Testis (tissue), 3 donors: Measurements from ENCODE around the gene FBXO40. TPM values are rescaled to one million over a fixed set of nuclear protein-coding genes. Genes with fewer than 3 reads are reported as not detected.

Experiments
- polyA plus RNA-seq: library from polyadenylated mRNA; stranded (reverse); fragments of 350-450 nt; fragmentation: Illumina TruSeq; extraction: RNeasy Lipid Tissue Mini Kit (QIAGEN cat#74804); gene quantifications from one replicate; pipeline ENCODE4 v1.2.3, GENCODE V29; 2014; ENCODE audit warnings: low read depth, low replicate concordance; ENCODE audit not compliant: insufficient read depth
- small RNA-seq, 2 donors: library from RNA; depleted of rRNA; stranded (forward); fragments of <200 nt; gene quantifications; one replicate each; pipeline ENCODE3, GENCODE V24; 2016
- total RNA-seq, 2 donors: library from RNA; depleted of rRNA; stranded (reverse); fragments of >200 nt; gene quantifications; one replicate each; pipeline ENCODE4 v1.2.3, GENCODE V29; 2016

Gene FBXO40
- total and polyA plus RNA-seq, 3 donors from 2014 or later = 0.31 to 0.68 (median 0.61) TPM

Small RNAs within 50 kb of the gene (small RNA-seq; reads per million reads assigned to genes)
- gene RNU4-62P = 0 reads per million in 2 donors

Other genes starting within 250 kb of the FBXO40 start
- gene POLQ, start 47.4 kb upstream of the FBXO40 start, total RNA-seq = 10 to 100 TPM in 1 of 2 donors, 1 to 10 TPM in 1; 7.7 to 12.0 TPM
- 3.7 TPM for gene POLQ, start 47.4 kb upstream of the FBXO40 start, polyA plus RNA-seq
- under 1 TPM; 0.31 to 0.55 TPM for gene ARGFX, start 25.4 kb upstream of the FBXO40 start, total RNA-seq
- gene ARGFX, start 25.4 kb upstream of the FBXO40 start, polyA plus RNA-seq = not detected
- 10 to 100 TPM in 1 of 2 donors, 1 to 10 TPM in 1; 8.7 to 17.3 TPM for gene HCLS1, start 67.5 kb downstream of the FBXO40 start, total RNA-seq
- gene HCLS1, start 67.5 kb downstream of the FBXO40 start, polyA plus RNA-seq = 15.6 TPM
- 10 to 100 TPM; 72.3 to 72.5 TPM for gene GOLGB1, start 156.4 kb downstream of the FBXO40 start, total RNA-seq
- 11.5 TPM for gene GOLGB1, start 156.4 kb downstream of the FBXO40 start, polyA plus RNA-seq
- gene IQCB1, start 241.7 kb downstream of the FBXO40 start, total RNA-seq = 10 to 100 TPM; 33.6 to 37.0 TPM
- gene IQCB1, start 241.7 kb downstream of the FBXO40 start, polyA plus RNA-seq = 39.3 TPM
- 1 to 10 TPM; 4.8 to 6.9 TPM for gene EAF2, start 241.8 kb downstream of the FBXO40 start, total RNA-seq
- gene EAF2, start 241.8 kb downstream of the FBXO40 start, polyA plus RNA-seq = 14.5 TPM